GM21515 (cell line): Measurements from ENCODE around the gene KIFC3.
"Not testable (repeated sequence)": the region's sequence is repeated elsewhere in the genome, so short reads cannot be mapped to it uniquely, and the experiment has no call there.

Experiments used
- ATAC-seq: cut with Tn5 transposase; IDR thresholded peaks from one replicate; pipeline ENCODE4 v1.9.1; 2021; ENCODE audit not compliant: unreplicated experiment

Gene KIFC3

GRCh38 chr16:57788252-57788841 is 13.9 kb downstream of the KIFC3 start:
- no peak for ATAC-seq

- ATAC-seq: no peak
Measured at GRCh38 chr16:57787519-57787905, 14.8 kb downstream of the KIFC3 start.

GRCh38 chr16:57786632-57787518 is 15.4 kb downstream of the KIFC3 start:
- no peak for ATAC-seq

- no peak for ATAC-seq
Measured at GRCh38 chr16:57785924-57786323, 16.4 kb downstream of the KIFC3 start.

- ATAC-seq: no peak
Measured at GRCh38 chr16:57785385-57785784, 16.9 kb downstream of the KIFC3 start.

- no peak for ATAC-seq
Measured at GRCh38 chr16:57784334-57784733, 18.0 kb downstream of the KIFC3 start.

GRCh38 chr16:57783883-57784282 is 18.4 kb downstream of the KIFC3 start:
- no peak for ATAC-seq

- no peak for ATAC-seq
Measured at GRCh38 chr16:57783116-57783515, 19.2 kb downstream of the KIFC3 start.

GRCh38 chr16:57782607-57783055 is 19.7 kb downstream of the KIFC3 start:
- not testable (repeated sequence) for ATAC-seq

GRCh38 chr16:57781741-57782606 is 20.3 kb downstream of the KIFC3 start:
- ATAC-seq: no peak

- ATAC-seq: no peak
Measured at GRCh38 chr16:57781349-57781740, 20.9 kb downstream of the KIFC3 start.

GRCh38 chr16:57779836-57780235 is 22.5 kb downstream of the KIFC3 start:
- not testable (repeated sequence) for ATAC-seq

- no peak for ATAC-seq
Measured at GRCh38 chr16:57778658-57779057, 23.6 kb downstream of the KIFC3 start.

GRCh38 chr16:57775661-57776469 is 26.4 kb downstream of the KIFC3 start:
- no peak for ATAC-seq

GRCh38 chr16:57774705-57775285 is 27.5 kb downstream of the KIFC3 start:
- ATAC-seq: no peak

GRCh38 chr16:57773655-57774295 is 28.5 kb downstream of the KIFC3 start:
- no peak for ATAC-seq

GRCh38 chr16:57773019-57773418 is 29.3 kb downstream of the KIFC3 start:
- ATAC-seq: no peak

- no peak for ATAC-seq
Measured at GRCh38 chr16:57771141-57771785, 31.0 kb downstream of the KIFC3 start.

GRCh38 chr16:57770361-57770760 is 31.9 kb downstream of the KIFC3 start:
- no peak for ATAC-seq
